ENCODE data around the gene HTT. TPM values are rescaled to one million over a fixed set of nuclear protein-coding genes. Genes with fewer than 3 reads are reported as not detected.

Gene HTT
- total and polyA plus RNA-seq, 2 of the 13 experiments (the other 11 are each of a cell fraction or from before 2014, with no cell fraction given), result 17.5 to 19.5 TPM

GRCh38 chr4:3158841-3159240, 84.4 kb downstream of the HTT start:
- Histone ChIP-seq H4K20me1 (ENCODE audit: insufficient read depth, low read length) (no peaks in the 10 kb centered on the region), H3K79me2 (ENCODE audit: insufficient read depth, low read length) (no peaks in the 10 kb centered on the region), H2AFZ (ENCODE audit: low read length) (no peak overlapping the region), H3K27ac (ENCODE audit: extremely low read length, insufficient read depth, low read length) (no peak overlapping the region), H3K4me3 (replicated peaks in 1 of 3; ENCODE audit: insufficient read depth in 1 of 3, low read depth in 2 of 3, low read length in 3 of 3) (no peak overlapping the region), H3K36me3 (replicated peaks in 1 of 2; ENCODE audit: control insufficient read depth in 1 of 2, insufficient read depth in 2 of 2, low read length in 2 of 2) (peaks cover 13 to 48% of the 10 kb centered on the region in 2 experiments), H3K4me1 (ENCODE audit: insufficient read depth, low read length) (peaks cover 1% of the 10 kb centered on the region), H3K4me2 (ENCODE audit: low read depth, low read length) (no peak overlapping the region), H3K27me3 (ENCODE audit: control insufficient read depth in 1 of 2, insufficient read depth in 2 of 2, low read length in 2 of 2) (no peaks in the 10 kb centered on the region), H3K9ac (ENCODE audit: insufficient read depth, low read depth, low read length) (no peak overlapping the region), H3K9me3 (ENCODE audit: low read length) (no peaks in the 10 kb centered on the region)
- ATAC-seq, result no peak
- in situ Hi-C loops (cut with HindIII; ENCODE audit: extremely low pct_ligation_motif_present, low pct_unique_long_range_greater_than_20kb) (no loop called here), intact Hi-C loops (cut with micrococcal nuclease; ENCODE audit: unreplicated experiment) (no loop called here)
- no peak for DNase-seq (ENCODE audit: low spot score)
- WGBS (ENCODE audit: low lambda C conversion rate), result 94% methylated on average over 7 of the region's 7 CpGs
- FAIRE-seq, result no peak
- CTCF ChIA-PET (ENCODE audit: low intra/inter-chr PET ratio, low total read pairs), result no interaction called here
- TF ChIP-seq THAP11 (CRISPR knock-in tag; IDR thresholded peaks at IDR 0.05), result no peak
- TF ChIP-seq GABPB1 (CRISPR knock-in tag; IDR thresholded peaks at IDR 0.05), result no peak
- no peak for TF ChIP-seq ZFX (CRISPR knock-in tag; IDR thresholded peaks at IDR 0.05; ENCODE audit: low read depth)
- TF ChIP-seq ZNF251 (CRISPR knock-in tag; IDR thresholded peaks at IDR 0.05), result no peak
- no peak for TF ChIP-seq ZNF17 (CRISPR knock-in tag; IDR thresholded peaks at IDR 0.05)
- no peak for TF ChIP-seq AKAP8 (CRISPR knock-in tag; IDR thresholded peaks at IDR 0.05)
- no peak for TF ChIP-seq ZNF20 (CRISPR knock-in tag; IDR thresholded peaks at IDR 0.05)
- TF ChIP-seq ZSCAN25 (CRISPR knock-in tag; IDR thresholded peaks at IDR 0.05), result no peak
- no peak for TF ChIP-seq ZSCAN20 (CRISPR knock-in tag; IDR thresholded peaks at IDR 0.05; ENCODE audit: borderline replicate concordance)
- no peak for TF ChIP-seq SETDB1 (CRISPR knock-in tag; IDR thresholded peaks at IDR 0.05; ENCODE audit: borderline replicate concordance)
- no peak for TF ChIP-seq REST (IDR thresholded peaks at IDR 0.05; ENCODE audit: borderline replicate concordance in 1 of 2, low read depth in 1 of 2, low read length in 2 of 2)
- TF ChIP-seq DPF2 (CRISPR knock-in tag; IDR thresholded peaks at IDR 0.05; ENCODE audit: borderline replicate concordance, low read depth), result no peak
- TF ChIP-seq ZNF496 (CRISPR knock-in tag; IDR thresholded peaks at IDR 0.05; ENCODE audit: insufficient replicate concordance), result no peak
- TF ChIP-seq TP53 (CRISPR knock-in tag; conservative IDR thresholded peaks at IDR 0.05), result no peak
- no peak for TF ChIP-seq MYC (CRISPR knock-in tag; IDR thresholded peaks at IDR 0.05; ENCODE audit: borderline replicate concordance)
- POLR2A ChIA-PET, result no interaction called here
- BruUV-seq (replicated peaks), result no TSS peak

Measured in HepG2 (cell line).